Sigmoid colon (tissue), 4 donors: ENCODE data around the gene UCHL1.
A peak's percentile ranks its signal among the peaks of the same experiment; 100 is the strongest.

Experiments
- EP300 ChIP-seq, 4 donors: sonication (generic); formaldehyde crosslinking; IDR thresholded peaks; one replicate each; pipeline ENCODE4 v1.6.1; 2017; ENCODE audit warnings: antibody characterized with exemption in 4 of 4
- TF ChIP-seq, protein P1 (sequence below), 4 experiments: fragments of 450-650 bp in 3 of 4; fragments of 200-600 bp in 1 of 4; IDR thresholded peaks; one replicate each; pipeline ENCODE4 v1.5.1; 2016 to 2019; ENCODE audit warnings: antibody characterized with exemption in 4 of 4, mild to moderate bottlenecking in 3 of 4, moderate library complexity in 2 of 4

DNA sequence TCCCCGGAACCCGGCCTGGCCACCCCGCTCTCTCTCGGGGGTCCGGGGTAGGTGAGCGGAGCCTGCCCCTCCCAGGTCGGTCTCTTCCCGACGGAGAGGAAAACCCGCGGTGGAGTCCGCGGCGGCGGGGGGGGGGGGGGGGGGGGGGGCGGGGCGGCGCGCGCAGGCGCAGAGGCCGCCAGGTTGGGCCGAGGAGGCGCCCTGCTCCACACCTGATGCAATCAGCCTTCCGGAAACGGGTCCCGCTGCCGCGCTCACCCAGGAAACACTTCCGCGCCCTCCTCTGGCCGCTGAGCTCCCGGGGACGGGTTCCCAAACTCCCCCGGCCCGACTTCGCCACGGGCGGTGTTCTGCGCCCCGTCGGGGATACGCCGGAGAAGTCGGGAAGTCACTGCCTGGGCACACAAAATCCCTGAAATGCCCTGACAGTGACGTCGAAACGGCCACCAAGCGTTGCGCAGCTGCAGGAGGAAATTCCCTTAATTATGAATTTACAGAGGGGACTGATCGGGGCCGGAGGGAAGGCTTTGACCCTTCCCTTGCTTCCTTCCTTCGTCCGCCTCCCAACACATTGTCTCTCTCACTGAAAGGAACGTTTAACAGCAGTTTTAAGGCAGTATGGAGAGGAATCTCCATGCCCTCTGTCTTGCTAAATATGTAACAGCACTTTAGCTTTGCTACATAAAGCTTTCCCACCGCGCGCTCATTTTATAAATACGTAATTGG lies 40.3 kb upstream of the UCHL1 start:
- TF ChIP-seq, protein P1, sequence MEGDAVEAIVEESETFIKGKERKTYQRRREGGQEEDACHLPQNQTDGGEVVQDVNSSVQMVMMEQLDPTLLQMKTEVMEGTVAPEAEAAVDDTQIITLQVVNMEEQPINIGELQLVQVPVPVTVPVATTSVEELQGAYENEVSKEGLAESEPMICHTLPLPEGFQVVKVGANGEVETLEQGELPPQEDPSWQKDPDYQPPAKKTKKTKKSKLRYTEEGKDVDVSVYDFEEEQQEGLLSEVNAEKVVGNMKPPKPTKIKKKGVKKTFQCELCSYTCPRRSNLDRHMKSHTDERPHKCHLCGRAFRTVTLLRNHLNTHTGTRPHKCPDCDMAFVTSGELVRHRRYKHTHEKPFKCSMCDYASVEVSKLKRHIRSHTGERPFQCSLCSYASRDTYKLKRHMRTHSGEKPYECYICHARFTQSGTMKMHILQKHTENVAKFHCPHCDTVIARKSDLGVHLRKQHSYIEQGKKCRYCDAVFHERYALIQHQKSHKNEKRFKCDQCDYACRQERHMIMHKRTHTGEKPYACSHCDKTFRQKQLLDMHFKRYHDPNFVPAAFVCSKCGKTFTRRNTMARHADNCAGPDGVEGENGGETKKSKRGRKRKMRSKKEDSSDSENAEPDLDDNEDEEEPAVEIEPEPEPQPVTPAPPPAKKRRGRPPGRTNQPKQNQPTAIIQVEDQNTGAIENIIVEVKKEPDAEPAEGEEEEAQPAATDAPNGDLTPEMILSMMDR (IDR thresholded peaks at IDR 0.05) = peak in 1 of 4 experiments; percentile 34
- no peak for TF ChIP-seq EP300 (IDR thresholded peaks at IDR 0.05)
